GM19463 (cell line): ENCODE data around the gene DDR1.

Experiments
- ATAC-seq: cut with Tn5 transposase; IDR thresholded peaks from one replicate; pipeline ENCODE4 v1.9.1; 2021; ENCODE audit warnings: mild to moderate bottlenecking, moderate library complexity; ENCODE audit not compliant: unreplicated experiment

Gene DDR1

DNA sequence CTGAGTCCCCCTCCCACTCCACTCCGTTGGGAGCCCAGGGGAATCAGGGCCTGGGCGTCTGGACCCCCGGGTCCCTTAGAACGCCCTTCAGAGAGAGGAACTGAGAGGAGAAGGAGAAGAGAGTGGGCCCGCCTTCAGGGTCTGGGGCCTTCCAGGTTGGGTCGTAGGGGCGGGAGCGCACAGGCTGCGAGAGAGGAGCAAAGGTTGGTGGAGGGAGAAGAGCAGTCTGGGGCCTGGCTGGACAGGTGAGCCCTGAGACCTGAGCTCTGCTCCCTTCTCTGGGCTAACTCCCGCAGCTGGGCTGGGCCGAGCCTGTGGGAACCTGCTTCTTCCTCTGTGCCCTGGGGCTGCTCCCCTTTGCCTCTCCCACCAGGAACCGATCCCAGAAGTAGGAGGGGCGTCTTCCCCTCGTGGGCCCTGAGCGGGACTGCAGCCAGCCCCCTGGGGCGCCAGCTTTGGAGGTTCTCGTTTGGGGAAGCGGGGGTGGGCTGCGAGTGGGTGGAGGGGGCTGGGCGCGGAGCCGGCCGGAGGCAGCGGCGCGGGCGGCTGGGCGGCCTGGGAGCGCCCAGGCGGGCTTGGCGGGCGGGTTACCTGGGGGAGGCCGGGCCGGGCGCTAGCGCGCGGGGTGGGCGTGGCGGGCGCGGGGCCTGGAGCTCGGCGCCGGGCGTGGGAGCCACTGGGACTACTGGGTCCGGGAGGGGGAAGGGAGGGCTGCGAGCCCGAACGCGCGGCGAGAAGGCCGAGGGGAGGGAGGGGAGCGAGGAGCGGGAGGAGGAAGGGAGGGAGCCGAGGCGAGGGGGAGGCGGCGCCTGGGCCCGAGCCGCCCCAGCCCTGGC, at the start of gene DDR1:
Gene DDR1, plus strand, starts transcription at position 835 of the 836 bp plus-strand sequence. CDS start 4,211 bp downstream, outside the sequence.
- ATAC-seq: peak; percentile 55

GRCh38 chr6:30834646-30835045, 49.7 kb upstream of the DDR1 start:
- no peak for ATAC-seq

DNA sequence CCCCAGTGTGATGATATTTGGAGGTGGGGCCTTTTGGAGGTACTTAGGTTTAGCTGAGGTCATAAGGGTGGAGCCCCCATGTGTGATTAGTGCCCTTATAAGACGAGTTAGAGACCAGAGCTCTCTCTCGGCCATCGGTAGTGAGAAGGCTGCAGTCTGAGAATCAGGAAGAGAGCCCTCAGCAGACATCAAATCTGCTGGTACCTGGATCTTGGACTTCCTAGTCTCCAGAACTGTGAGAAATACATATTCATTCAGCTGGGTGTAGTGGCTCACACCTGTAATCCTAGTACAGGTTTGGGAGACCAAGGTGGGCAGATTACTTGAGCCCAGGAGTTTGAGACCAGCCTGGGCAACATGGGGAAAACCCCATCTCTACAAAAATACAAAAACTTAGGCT, 48.7 kb upstream of the DDR1 start:
- no peak for ATAC-seq

DNA sequence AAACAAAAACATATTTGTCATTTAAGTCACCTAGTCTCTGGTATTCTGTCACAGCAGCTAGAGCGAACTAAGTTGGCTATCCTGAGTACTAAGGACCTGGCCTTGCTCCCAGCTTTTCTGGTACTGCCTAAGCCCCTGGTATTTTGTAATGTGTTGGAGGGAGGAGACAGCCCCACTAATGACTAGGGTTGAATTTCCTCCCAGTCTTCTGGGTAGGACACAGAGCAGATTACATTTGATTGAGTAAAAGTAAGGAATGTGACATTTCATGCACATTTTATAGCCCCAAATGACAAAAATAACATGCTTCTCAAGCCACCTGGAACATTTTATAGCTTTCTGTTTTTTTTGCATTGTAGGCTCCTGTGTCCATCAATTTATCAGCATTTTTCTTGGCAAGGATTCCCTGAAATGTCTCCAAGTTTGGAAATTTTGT, 47.9 kb upstream of the DDR1 start:
- no peak for ATAC-seq

DNA sequence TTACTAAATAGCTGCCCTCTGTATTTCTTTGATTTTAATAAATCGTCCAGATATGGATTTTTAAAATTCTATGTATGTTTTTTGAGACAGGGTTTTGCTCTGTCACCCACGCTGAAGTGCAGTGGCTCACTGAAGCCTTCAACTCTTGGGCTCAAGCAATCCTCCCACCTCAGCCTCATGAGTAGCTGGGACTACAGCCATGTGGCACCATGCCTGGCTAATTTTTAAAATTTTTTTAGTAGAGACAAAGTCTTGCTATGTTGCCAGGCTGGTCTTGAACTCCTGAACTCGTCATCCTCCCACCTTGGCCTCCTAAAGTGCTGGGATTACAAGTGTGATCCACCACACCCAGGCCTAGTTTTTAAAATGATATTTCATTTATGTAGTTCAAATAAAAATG, 47.4 kb upstream of the DDR1 start:
- no peak for ATAC-seq

GRCh38 chr6:30837432-30837831, 46.9 kb upstream of the DDR1 start:
- ATAC-seq: no peak

- no peak for ATAC-seq
Observed at GRCh38 chr6:30837870-30838269, 46.4 kb upstream of the DDR1 start.

DNA sequence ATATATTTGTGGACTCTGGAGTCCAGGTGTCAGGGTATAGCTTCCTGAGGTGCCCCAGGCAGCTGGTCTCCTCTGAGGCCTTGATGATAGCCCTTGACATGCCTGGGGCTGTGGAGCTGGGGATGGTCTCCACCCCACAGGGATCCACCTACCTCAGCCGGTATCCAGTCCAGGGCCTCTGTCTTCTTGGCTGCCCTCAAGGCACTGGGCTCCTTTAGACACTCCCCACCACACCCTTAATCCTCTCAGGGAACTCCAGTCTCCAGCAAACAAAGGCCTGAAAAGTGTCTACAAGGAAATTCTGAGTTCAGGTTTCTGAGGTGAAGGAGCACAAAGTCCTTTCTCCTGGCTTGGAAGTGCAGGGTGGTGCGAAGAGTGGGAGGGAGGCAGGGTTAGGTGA, 44.6 kb upstream of the DDR1 start:
- no peak for ATAC-seq

GRCh38 chr6:30840084-30840934, 44.0 kb upstream of the DDR1 start:
- ATAC-seq: no peak

GRCh38 chr6:30840935-30841643, 43.2 kb upstream of the DDR1 start:
- no peak for ATAC-seq

- ATAC-seq: no peak
Observed at GRCh38 chr6:30841644-30842504, 42.4 kb upstream of the DDR1 start.

DNA sequence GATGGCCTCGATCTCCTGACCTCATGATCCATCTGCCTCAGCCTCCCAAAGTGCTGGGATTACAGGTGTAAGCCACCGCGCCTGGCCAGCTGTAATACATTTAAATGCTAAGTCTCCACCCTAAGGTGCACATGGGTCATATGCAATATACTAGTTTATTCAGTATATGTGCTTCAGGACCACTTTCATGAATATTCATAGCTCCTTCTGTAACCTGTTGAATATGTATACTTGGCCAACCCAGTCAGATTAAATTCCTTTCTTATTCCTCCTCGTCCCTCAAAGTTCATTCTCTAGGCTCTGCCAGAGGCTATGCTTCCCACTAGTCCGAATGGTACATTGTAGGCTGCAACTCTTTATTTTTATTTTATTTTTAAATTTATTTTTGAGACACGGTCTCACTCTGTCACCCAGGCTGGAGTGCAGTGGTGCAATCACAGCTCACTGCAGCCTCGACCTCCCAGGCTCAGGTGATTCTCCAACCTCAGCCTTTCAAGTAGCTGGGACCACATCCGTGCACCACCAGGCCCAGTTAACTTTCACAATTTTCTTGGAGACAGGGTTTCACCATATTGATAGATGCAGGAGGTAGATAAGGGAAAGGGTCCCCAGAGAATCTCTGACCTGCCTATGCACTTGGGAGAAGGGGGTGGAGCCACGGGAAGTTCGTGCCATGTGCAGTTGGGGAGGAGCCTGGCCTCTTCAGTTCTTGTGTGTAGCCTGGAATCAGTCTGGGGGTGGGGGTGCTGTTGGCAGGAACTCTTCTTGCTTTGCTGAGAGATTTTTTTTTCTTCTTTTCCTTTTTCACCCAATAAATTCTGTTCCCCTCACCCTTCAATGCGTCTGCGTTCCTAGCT, 41.3 kb upstream of the DDR1 start:
- no peak for ATAC-seq

DNA sequence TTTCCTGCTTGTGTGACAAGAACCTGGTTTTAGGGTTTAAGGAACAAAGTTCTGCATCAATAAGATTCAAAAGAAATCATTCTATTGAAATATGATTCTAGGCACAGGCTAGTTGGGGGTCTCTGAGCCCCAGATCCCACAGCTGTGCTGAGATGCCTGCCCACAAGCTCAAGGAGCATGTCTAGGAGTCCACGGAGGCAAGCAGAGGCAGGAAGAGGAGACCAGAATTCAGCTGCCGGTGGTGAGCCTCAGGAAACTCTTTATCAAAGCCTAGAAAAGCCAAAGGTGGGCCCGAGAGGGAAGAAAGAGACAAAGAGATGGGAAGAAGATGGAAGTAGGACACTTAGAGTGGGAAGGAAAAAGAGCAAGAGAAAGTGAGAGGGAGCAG, 40.7 kb upstream of the DDR1 start:
- ATAC-seq: no peak

DNA sequence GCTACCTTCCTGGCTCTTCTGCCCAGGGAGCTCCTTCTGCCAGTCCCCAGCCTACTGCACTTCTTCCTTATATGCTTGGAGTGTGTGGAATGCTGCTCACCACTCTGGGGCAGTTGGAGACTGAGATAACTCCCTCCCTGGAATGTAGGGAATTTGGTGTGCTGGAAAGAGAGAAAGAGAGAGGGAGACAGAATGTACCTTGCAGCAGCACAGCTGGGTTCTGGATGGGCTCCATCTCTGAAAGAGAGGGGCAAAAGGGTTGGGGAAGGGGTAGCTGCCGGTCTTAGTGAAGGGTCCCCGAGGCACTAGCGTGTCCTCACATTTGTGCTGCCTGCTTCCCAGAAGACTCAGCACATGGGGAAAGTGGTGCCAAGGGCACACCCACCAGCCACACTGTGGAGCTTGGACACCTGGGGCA, 40.2 kb upstream of the DDR1 start:
- ATAC-seq: no peak

- ATAC-seq: no peak
Observed at GRCh38 chr6:30845183-30845582, 39.1 kb upstream of the DDR1 start.

DNA sequence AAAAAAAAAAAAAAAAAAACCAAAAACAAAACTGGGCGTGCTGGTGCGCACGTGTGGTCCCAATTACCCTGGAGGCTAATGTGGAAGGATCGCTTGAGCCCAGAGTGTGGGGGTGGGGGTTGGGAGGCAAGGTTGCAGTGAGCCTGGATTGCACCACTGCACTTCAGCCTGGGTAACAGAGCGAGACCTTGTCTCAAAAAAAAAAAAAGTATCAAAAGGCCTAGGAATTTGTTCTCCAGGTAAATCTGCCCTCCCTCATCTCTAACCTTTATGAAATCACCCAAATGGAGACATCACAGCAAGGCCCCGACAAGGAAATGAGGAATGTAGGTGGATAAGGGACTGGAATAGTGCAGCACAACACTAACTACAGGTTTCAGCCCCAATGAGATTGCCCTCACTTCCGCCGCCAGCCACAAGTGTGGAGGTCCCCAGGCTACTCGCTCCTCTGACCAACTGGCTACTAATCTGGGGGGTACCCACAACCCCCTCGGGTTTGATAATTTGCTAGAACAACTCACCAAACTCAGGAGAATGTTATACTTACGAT, 36.8 kb upstream of the DDR1 start:
- no peak for ATAC-seq

- no peak for ATAC-seq
Observed at GRCh38 chr6:30847971-30848436, 36.3 kb upstream of the DDR1 start.

DNA sequence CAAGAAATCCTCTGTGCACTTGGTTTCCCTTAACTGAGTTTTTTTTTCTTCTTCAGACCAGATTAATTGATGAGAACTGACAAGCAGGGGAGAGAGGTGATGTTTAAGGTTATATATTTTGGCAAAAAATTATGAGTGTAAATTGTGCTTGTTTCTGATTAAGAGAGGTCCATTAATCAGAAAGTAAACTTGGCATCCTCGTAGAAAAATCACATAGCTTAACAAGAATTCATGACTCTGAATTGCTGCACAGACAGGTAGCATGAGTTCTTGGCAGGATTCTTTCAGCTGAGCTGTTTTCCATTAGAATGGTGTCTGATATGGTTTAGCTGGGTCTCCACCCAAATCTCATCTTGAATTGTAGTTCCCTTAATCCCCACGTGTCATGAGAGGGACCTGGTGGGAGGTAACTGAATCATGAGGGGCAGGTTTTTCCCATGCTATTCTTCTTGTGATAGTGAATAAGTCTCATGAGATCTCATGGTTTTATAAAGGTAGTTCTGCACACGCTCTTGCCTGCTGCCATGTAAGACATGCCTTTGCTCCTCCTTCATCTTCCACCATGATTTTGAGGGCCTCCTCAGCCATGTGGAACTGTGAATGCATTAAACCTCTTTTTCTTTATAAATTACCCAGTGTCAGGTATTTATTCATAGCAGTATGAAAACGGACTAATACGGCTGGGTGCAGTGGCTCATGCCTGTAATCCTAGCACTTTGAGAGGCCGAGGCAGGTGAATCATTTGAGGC, 34.2 kb upstream of the DDR1 start:
- ATAC-seq: no peak
